Activated T-helper 2 cell treated with anti-CD3 and anti-CD28 coated beads, Interferon-gamma antibody, Interleukin-2, Interleukin-4, amounts not matched to agents 10 μg/mL and 5 μg/mL and 100 μg/mL, durations not matched to agents 14 hours and 24 hours and 36 hours (primary cell): ENCODE results near the gene GSG1L. TPM values are rescaled to one million over a fixed set of nuclear protein-coding genes. Genes with fewer than 3 reads are reported as not detected.

Experiments
- DNase-seq: peaks from one replicate; pipeline ENCODE4 v3.0.0; 2021; ENCODE audit warnings: low spot score
- H3K27ac Mint-ChIP-seq: one replicate; pipeline ENCODE4 v1.8.0; 2021; ENCODE audit warnings: mixed read lengths
- H3K27me3 Mint-ChIP-seq: one replicate; pipeline ENCODE4 v1.8.0; 2021; ENCODE audit warnings: low read depth, mixed read lengths
- H3K36me3 Mint-ChIP-seq: one replicate; pipeline ENCODE4 v1.8.0; 2021; ENCODE audit warnings: low read depth, mixed read lengths
- H3K4me1 Mint-ChIP-seq: one replicate; pipeline ENCODE4 v1.8.0; 2021; ENCODE audit warnings: low read depth, mixed read lengths
- H3K4me3 Mint-ChIP-seq: one replicate; pipeline ENCODE4 v1.8.0; 2021; ENCODE audit warnings: low read depth, mild to moderate bottlenecking, moderate library complexity, mixed read lengths
- H3K9me3 Mint-ChIP-seq: one replicate; pipeline ENCODE4 v1.8.0; 2021; ENCODE audit warnings: mixed read lengths
- intact Hi-C: fragments of 100-400 bp; cut with micrococcal nuclease; formaldehyde crosslinking; loops from one replicate; pipeline ENCODE4 v1.15.1; 2023
- total RNA-seq: library from RNA; stranded (reverse); gene quantifications from 2 replicates; pipeline ENCODE4 v1.2.3, GENCODE V29; 2022

GSG1L gene
- total RNA-seq, 1 donor from 2014 or later: not detected

DNA sequence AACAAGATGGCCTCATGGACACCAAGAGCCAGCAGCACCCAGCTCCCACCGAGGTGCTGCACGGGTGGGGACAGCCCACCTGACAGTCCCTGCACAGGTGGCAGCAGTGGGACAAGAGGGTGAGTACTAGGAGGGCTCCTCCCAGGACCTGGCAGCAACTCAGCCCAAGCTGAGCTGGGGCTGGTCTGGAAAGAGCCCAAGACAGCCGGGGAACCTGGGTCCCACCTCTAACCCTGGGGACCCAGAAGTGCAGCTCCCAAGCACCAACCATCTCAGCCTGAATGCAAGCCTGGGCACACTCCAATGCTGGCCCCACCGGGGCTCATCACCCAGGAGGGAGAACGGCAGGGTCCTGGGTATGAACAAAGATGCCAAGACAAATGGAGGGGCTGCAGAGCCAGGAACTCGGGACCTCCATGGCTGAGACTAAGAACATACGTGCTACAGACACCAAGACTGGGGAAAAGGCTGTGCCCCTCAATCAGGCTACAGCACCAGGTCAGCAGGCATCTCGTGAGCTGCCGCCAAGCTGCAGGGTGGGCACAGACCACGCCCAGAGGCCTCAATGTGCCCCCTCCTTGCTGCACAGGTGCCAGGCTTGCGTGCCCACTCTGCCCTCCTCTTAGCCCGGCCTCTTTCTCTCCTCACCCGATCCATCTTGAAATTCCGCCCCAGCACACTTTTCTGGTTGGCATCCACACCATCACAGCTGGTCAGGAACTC lies 37.5 kb upstream of the GSG1L start:
- no peak overlapping the region for H3K27ac Mint-ChIP-seq
- DNase-seq: no peak
- intact Hi-C loops: no loop called here
- no peaks in the 10 kb centered on the region for H3K9me3 Mint-ChIP-seq
- no peaks in the 10 kb centered on the region for H3K4me1 Mint-ChIP-seq
- H3K4me3 Mint-ChIP-seq: no peak overlapping the region
- peaks cover 86% of the 10 kb centered on the region for H3K36me3 Mint-ChIP-seq
- H3K27me3 Mint-ChIP-seq: no peaks in the 10 kb centered on the region

DNA sequence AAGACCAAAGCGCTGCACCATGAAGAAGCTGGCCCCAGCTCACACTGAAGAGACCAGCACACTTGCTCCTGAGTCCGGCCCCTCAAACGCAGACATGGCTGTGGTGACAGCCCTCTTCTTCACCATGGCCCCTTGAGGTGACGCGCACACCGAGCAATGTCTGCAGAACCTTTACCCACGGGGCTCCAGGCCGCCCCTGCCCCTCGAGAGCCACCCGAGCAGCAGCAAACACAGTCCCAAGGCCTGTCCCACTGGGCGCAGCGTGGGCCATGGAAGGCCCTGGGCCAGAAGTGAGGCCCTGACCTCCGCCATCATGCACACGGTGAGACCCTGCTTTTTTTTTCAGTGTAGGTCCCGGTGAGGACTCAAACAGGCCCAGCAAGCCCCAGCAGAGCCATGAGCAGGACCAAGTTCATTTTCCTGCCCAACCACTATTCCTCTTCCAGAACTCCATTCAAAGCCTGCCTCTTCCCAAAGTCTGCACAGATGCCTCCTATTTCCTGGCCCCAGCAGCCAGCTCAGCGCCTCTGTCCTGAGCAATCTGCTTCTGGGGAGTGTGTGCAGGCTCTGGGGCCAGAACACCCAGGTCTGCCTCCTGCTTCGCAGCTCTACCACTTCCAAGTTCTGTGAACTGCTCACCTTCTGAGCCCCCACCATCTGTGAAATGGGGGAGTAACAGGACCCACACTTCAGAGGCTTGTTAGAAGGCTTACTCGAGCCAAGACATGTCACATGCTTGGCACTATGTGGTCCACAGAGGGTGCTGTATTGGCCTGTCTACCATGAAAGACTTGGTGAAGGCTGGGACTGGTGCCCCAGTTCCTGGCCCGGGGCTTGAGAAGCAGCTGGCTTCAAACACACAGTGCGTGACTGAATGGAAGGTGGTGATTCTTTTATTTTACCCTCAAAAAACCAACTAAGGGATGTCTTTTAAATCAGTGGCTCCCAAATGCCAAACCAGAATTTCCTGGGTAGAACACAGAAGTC lies 35.7 kb upstream of the GSG1L start:
- H3K9me3 Mint-ChIP-seq: no peaks in the 10 kb centered on the region
- no peak overlapping the region for H3K27ac Mint-ChIP-seq
- H3K27me3 Mint-ChIP-seq: no peaks in the 10 kb centered on the region
- H3K4me1 Mint-ChIP-seq: no peaks in the 10 kb centered on the region
- peaks cover 68% of the 10 kb centered on the region for H3K36me3 Mint-ChIP-seq
- intact Hi-C loops: no loop called here
- no peak for DNase-seq
- no peak overlapping the region for H3K4me3 Mint-ChIP-seq

- Mint-ChIP-seq H3K4me3 (no peak overlapping the region), H3K9me3 (no peaks in the 10 kb centered on the region), H3K36me3 (peaks cover 59% of the 10 kb centered on the region), H3K27me3 (no peaks in the 10 kb centered on the region), H3K4me1 (no peaks in the 10 kb centered on the region), H3K27ac (no peak overlapping the region)
- intact Hi-C loops: no loop called here
- DNase-seq: no peak
These were observed 34.9 kb upstream of the GSG1L start for GRCh38 chr16:28098171-28098958.

GRCh38 chr16:28096983-28097899 lies 33.7 kb upstream of the GSG1L start:
- H3K4me1 Mint-ChIP-seq: no peaks in the 10 kb centered on the region
- intact Hi-C loops: no loop called here
- no peaks in the 10 kb centered on the region for H3K27me3 Mint-ChIP-seq
- no peak overlapping the region for H3K4me3 Mint-ChIP-seq
- H3K9me3 Mint-ChIP-seq: no peaks in the 10 kb centered on the region
- no peak overlapping the region for H3K27ac Mint-ChIP-seq
- H3K36me3 Mint-ChIP-seq: peaks cover 48% of the 10 kb centered on the region
- no peak for DNase-seq

DNA sequence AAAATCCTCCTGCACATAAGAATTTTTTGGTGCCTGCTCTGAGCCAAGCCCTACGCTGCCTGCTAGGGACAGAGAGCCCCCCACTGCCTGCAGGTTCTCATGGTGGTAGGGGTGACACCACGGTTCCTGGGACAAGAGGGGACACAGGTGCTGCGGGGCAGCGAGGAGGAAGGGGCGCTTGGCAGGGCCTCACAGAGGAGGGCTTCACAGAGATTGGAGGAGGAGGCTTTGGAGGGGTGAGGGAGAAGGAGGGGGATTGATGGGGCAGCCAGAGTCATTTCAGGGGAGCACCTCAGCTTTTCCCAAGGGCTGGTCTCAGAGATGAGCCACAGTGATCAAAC lies 29.8 kb upstream of the GSG1L start:
- Mint-ChIP-seq H3K36me3 (peaks cover 17% of the 10 kb centered on the region), H3K27ac (no peak overlapping the region)

DNA sequence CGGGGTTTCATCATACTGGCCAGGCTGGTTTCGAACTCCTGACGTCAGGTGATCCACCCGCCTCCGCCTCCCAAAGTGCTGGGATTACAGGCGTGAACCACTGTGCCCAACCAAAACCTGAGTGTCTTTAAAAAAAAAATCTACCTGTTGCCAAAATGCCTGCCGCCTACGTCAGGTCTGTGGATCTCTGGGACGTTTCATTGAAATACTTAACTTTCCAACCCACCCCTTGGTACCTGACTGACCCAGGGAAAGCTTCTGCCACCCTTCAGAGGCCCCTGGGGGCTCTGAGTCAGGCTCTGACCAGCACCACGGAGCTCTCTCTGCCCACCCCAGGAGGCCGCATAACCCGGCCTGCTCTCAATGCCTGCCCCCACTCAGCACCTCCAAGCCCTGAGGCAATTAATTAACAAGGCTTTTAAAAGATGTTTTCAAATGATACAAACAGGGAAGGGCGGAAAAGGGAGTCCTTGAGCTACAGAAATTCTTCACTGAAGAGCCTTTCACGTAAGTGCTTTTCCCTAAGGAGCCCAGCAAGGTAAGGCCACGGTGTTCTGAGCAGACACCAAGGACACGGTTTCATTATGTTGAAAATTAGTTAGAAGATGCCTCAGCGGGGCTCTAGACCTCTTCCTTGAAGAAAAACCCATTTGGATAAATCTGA lies 29.3 kb upstream of the GSG1L start:
- Mint-ChIP-seq H3K27me3 (no peaks in the 10 kb centered on the region), H3K9me3 (peaks cover 4% of the 10 kb centered on the region), H3K36me3 (peaks cover 12% of the 10 kb centered on the region), H3K27ac (no peak overlapping the region), H3K4me1 (no peaks in the 10 kb centered on the region), H3K4me3 (no peak overlapping the region)
- DNase-seq: no peak
- intact Hi-C loops: no loop called here

More for the DNA sequence above, 29.8 kb upstream of the GSG1L start:
- Mint-ChIP-seq H3K9me3 (peaks cover 4% of the 10 kb centered on the region), H3K27me3 (no peaks in the 10 kb centered on the region), H3K4me1 (no peaks in the 10 kb centered on the region), H3K4me3 (no peak overlapping the region)
- DNase-seq: no peak
- intact Hi-C loops: no loop called here

DNA sequence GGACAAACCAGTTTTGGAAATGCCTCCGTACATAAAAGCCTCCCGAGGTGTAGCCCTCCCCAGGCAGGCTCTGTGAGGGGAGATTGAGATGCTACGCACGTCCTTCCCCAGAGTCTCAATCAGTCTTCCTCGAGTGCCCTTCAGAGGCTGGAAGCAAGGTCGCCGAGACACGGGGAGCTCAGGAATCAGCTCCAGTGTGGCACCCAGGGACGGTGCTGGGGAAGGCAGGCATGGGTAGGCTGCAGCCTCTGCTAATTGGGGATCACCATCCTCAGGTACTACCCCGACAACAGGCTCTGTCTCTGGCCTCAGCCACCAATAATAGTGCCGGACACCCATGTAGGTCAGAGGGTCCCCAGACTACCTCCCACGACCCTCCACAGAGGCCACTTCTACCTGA lies 28.1 kb upstream of the GSG1L start:
- Mint-ChIP-seq H3K9me3 (peaks cover 4% of the 10 kb centered on the region), H3K4me1 (no peaks in the 10 kb centered on the region), H3K27ac (no peak overlapping the region), H3K27me3 (no peaks in the 10 kb centered on the region), H3K36me3 (peaks cover 2% of the 10 kb centered on the region), H3K4me3 (no peak overlapping the region)
- DNase-seq: no peak
- intact Hi-C loops: no loop called here

GRCh38 chr16:28090646-28091377 lies 27.3 kb upstream of the GSG1L start:
- Mint-ChIP-seq H3K27me3 (no peaks in the 10 kb centered on the region), H3K27ac (no peak overlapping the region), H3K4me3 (no peak overlapping the region), H3K9me3 (peaks cover 4% of the 10 kb centered on the region), H3K4me1 (no peaks in the 10 kb centered on the region), H3K36me3 (no peaks in the 10 kb centered on the region)
- no peak for DNase-seq
- intact Hi-C loops: no loop called here

- H3K27me3 Mint-ChIP-seq: no peaks in the 10 kb centered on the region
- peak overlapping the region; percentile 33 for H3K27ac Mint-ChIP-seq
- peaks cover 4% of the 10 kb centered on the region for H3K9me3 Mint-ChIP-seq
- no peak for DNase-seq
- intact Hi-C loops: no loop called here
- H3K4me3 Mint-ChIP-seq: no peak overlapping the region
- no peaks in the 10 kb centered on the region for H3K4me1 Mint-ChIP-seq
- H3K36me3 Mint-ChIP-seq: no peaks in the 10 kb centered on the region
These were observed 26.5 kb upstream of the GSG1L start for GRCh38 chr16:28089992-28090365.

DNA sequence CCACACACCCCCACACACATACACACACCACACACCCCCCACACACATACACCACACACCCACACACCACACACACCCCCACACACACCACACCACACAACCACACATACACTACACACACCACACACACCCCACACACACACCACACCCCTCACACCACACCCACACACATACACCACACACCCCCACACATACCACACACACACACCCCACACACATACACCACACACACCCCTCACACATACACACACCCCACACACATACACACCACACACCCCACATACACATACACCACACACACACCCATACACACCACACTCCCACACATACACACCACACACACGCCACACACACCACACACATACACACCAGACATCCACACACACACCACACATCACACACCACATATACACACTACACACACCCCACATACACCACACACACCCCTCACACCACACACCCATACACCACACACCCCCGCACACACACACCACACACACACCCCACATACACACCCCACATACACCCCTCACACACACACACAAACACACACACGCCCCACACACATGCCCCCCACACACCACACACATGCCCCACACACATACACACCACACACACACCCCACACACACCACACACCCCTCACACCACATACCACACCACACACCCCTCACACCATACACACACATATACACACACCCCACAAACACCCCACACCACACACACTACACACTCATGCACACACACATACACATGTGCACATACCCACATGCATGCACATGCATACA lies 25.9 kb upstream of the GSG1L start:
- Mint-ChIP-seq H3K36me3 (no peaks in the 10 kb centered on the region), H3K27ac (peak overlapping the region; percentile 51), H3K4me3 (no peak overlapping the region), H3K9me3 (peaks cover 4% of the 10 kb centered on the region), H3K4me1 (no peaks in the 10 kb centered on the region), H3K27me3 (no peaks in the 10 kb centered on the region)
- no peak for DNase-seq
- intact Hi-C loops: no loop called here
